Fibroblast of pulmonary artery (primary cell): ENCODE measurements around the gene MAPK8IP1.

Source experiments
- DNase-seq: peaks from one replicate; pipeline ENCODE4 v3.0.0-alpha.2; 2010; ENCODE audit warnings: low read depth
- H3K4me3 ChIP-seq: replicated peaks from 2 replicates; pipeline ENCODE4 v1.5.1; 2011; ENCODE audit warnings: low read depth, mild to moderate bottlenecking, control low read depth, low read length, moderate library complexity
- TF ChIP-seq, protein P1 (sequence below): IDR thresholded peaks from 2 replicates; pipeline ENCODE4 v1.5.1; 2011; ENCODE audit warnings: mild to moderate bottlenecking, control low read depth, low read length, inconsistent platforms; ENCODE audit errors: missing control alignments

Gene MAPK8IP1

GRCh38 chr11:45852712-45853101 is 32.7 kb upstream of the MAPK8IP1 start:
- no peak for DNase-seq
- H3K4me3 ChIP-seq, result no peak overlapping the region
- TF ChIP-seq, protein P1, sequence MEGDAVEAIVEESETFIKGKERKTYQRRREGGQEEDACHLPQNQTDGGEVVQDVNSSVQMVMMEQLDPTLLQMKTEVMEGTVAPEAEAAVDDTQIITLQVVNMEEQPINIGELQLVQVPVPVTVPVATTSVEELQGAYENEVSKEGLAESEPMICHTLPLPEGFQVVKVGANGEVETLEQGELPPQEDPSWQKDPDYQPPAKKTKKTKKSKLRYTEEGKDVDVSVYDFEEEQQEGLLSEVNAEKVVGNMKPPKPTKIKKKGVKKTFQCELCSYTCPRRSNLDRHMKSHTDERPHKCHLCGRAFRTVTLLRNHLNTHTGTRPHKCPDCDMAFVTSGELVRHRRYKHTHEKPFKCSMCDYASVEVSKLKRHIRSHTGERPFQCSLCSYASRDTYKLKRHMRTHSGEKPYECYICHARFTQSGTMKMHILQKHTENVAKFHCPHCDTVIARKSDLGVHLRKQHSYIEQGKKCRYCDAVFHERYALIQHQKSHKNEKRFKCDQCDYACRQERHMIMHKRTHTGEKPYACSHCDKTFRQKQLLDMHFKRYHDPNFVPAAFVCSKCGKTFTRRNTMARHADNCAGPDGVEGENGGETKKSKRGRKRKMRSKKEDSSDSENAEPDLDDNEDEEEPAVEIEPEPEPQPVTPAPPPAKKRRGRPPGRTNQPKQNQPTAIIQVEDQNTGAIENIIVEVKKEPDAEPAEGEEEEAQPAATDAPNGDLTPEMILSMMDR, result no peak

- no peak overlapping the region for H3K4me3 ChIP-seq
- TF ChIP-seq, protein P1, result no peak
- no peak for DNase-seq
Observed at GRCh38 chr11:45853332-45854219, 31.9 kb upstream of the MAPK8IP1 start.

GRCh38 chr11:45855308-45855707 is 30.1 kb upstream of the MAPK8IP1 start:
- DNase-seq, result no peak
- TF ChIP-seq, protein P1, result no peak
- H3K4me3 ChIP-seq, result no peak overlapping the region

GRCh38 chr11:45856044-45856468 is 29.4 kb upstream of the MAPK8IP1 start:
- no peak for DNase-seq
- no peak overlapping the region for H3K4me3 ChIP-seq
- TF ChIP-seq, protein P1, result no peak

GRCh38 chr11:45857961-45858474 is 27.4 kb upstream of the MAPK8IP1 start:
- TF ChIP-seq, protein P1, result no peak
- H3K4me3 ChIP-seq, result no peak overlapping the region
- peak; percentile 84 for DNase-seq

GRCh38 chr11:45858751-45859398 is 26.6 kb upstream of the MAPK8IP1 start:
- TF ChIP-seq, protein P1, result no peak
- no peak for DNase-seq
- no peak overlapping the region for H3K4me3 ChIP-seq
